Peyer's patch (tissue), 4 donors: ENCODE data around the gene HLX. TPM values are rescaled to one million over a fixed set of nuclear protein-coding genes. Genes with fewer than 3 reads are reported as not detected.

Experiments used
- DNase-seq, 3 donors: peaks; one replicate each; pipeline ENCODE4 v3.0.0-alpha.2; 2017 to 2019
- H3K27ac ChIP-seq, 4 donors: fragments of 200-600 bp; sonication (generic); one replicate each; pipeline ENCODE4 v1.5.1; 2016 to 2019
- H3K27me3 ChIP-seq, 2 donors: fragments of 200-600 bp; sonication (generic); one replicate each; pipeline ENCODE4 v1.5.1; 2019
- H3K36me3 ChIP-seq, 3 donors: fragments of 200-600 bp; sonication (generic); one replicate each; pipeline ENCODE4 v1.5.1; 2016 to 2019
- H3K4me1 ChIP-seq, 4 donors: fragments of 200-600 bp; sonication (generic); one replicate each; pipeline ENCODE4 v1.5.1; 2016 to 2019
- H3K4me3 ChIP-seq, 4 donors: fragments of 200-600 bp; sonication (generic); 1 replicate in 3 of 4; 2 replicates in 1 of 4; pipeline ENCODE4 v1.5.1; 2016 to 2019; ENCODE audit warnings: mild to moderate bottlenecking in 1 of 4
- H3K9me3 ChIP-seq, 4 donors: fragments of 200-600 bp; sonication (generic); one replicate each; pipeline ENCODE4 v1.5.1; 2016 to 2019; ENCODE audit warnings: mild to moderate bottlenecking in 1 of 4
- POLR2A ChIP-seq, 2 donors: fragments of 450-650 bp; IDR thresholded peaks; one replicate each; pipeline ENCODE4 v1.5.1; 2017; ENCODE audit warnings: antibody characterized with exemption in 2 of 2, mild to moderate bottlenecking in 2 of 2, moderate library complexity in 2 of 2
- total RNA-seq, 4 donors: library from RNA; depleted of rRNA; stranded (reverse); fragments of >200 nt; gene quantifications; one replicate each; pipeline ENCODE4 v1.1.0, GENCODE V29; 2016
- TF ChIP-seq, protein P1 (sequence below), 6 experiments: fragments of 450-650 bp in 4 of 6; fragments of 200-600 bp in 2 of 6; sonication (generic) in 1 of 6; IDR thresholded peaks; one replicate each; pipeline ENCODE4 v1.5.1; 2017 to 2019; ENCODE audit warnings: antibody characterized with exemption in 6 of 6, mild to moderate bottlenecking in 3 of 6, moderate library complexity in 1 of 6

The HLX gene
- total RNA-seq, 4 donors from 2014 or later, result 4.0 to 18.2 (median 8.4) TPM

DNA sequence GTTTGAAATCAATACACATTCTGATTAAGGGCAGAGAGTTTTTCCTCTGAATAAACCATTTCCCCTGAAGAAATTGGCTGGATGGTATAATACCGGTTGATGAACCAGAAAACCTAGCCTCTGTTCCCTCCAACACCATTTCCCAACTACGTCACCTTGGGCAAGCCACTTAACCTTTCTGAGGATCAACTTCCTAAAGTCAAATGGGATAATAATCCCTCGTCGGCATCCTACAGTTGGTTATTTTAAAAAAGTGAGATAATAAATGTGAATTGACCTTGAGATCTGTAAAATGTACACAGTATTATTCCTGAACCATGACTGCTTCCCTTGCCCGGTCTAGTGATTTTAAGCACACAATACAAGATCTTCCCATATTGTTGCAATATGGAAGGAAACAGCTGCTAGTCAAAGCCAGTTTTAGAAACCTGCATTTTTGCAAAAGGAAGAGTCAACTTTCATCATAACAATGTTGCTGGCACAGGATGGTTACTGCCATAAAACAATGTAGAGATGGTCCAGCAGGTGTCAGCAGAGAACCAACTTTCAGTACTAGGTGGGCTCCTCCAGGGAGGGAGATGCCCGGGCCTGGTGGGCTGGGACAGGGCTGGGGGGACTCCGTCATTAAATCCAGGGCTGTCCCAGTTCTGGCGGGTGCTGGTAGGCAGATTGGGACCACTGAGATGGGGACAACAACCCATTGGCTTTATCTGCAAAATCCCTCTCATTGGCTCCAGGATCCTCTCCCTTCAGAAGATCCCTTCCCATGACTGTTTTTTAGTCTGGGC, 5.2 kb upstream of the HLX start:
- H3K27me3 ChIP-seq, result no peaks in the 10 kb centered on the region
- H3K4me1 ChIP-seq, result peaks cover 0 to 8% (median 2%) of the 10 kb centered on the region in 4 donors
- TF ChIP-seq, protein P1, sequence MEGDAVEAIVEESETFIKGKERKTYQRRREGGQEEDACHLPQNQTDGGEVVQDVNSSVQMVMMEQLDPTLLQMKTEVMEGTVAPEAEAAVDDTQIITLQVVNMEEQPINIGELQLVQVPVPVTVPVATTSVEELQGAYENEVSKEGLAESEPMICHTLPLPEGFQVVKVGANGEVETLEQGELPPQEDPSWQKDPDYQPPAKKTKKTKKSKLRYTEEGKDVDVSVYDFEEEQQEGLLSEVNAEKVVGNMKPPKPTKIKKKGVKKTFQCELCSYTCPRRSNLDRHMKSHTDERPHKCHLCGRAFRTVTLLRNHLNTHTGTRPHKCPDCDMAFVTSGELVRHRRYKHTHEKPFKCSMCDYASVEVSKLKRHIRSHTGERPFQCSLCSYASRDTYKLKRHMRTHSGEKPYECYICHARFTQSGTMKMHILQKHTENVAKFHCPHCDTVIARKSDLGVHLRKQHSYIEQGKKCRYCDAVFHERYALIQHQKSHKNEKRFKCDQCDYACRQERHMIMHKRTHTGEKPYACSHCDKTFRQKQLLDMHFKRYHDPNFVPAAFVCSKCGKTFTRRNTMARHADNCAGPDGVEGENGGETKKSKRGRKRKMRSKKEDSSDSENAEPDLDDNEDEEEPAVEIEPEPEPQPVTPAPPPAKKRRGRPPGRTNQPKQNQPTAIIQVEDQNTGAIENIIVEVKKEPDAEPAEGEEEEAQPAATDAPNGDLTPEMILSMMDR (IDR thresholded peaks at IDR 0.05), result peak; percentile 47 to 61 (median 56)
- no peak for TF ChIP-seq POLR2A (IDR thresholded peaks at IDR 0.05)
- H3K4me3 ChIP-seq, result no peak overlapping the region
- no peak overlapping the region for H3K27ac ChIP-seq
- H3K36me3 ChIP-seq, result no peaks in the 10 kb centered on the region
- DNase-seq, result peak in 2 of 3 donors; percentile 58 to 71
- H3K9me3 ChIP-seq, result no peaks in the 10 kb centered on the region

DNA sequence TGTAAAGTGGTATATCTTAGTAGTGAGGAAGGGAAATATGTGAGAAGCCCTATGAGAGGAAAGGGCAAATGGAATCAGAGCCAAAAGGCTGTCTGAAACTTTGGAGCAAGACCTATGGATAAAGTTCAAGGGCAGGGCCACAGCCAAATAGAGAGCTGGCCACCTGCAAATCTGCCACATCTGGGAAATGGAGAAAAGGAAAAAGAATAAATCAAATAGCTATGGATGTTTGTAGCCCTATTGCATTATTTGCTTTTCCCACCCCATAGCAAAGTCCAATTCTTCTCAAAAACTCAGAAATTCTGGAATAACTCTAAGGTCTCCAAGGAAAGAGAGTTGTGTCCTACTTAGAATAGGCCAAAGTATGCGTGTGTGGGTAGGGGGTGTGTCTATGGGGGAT, 4.0 kb upstream of the HLX start:
- TF ChIP-seq, protein P1 (IDR thresholded peaks at IDR 0.05), result no peak
- no peak for TF ChIP-seq POLR2A (IDR thresholded peaks at IDR 0.05)
- Histone ChIP-seq H3K27me3 (no peaks in the 10 kb centered on the region), H3K4me1 (peaks cover 0 to 8% (median 2%) of the 10 kb centered on the region in 4 donors), H3K9me3 (no peaks in the 10 kb centered on the region), H3K36me3 (no peaks in the 10 kb centered on the region), H3K27ac (peak overlapping the region in 1 of 4 donors; percentile 96), H3K4me3 (no peak overlapping the region)
- DNase-seq, result no peak

DNA sequence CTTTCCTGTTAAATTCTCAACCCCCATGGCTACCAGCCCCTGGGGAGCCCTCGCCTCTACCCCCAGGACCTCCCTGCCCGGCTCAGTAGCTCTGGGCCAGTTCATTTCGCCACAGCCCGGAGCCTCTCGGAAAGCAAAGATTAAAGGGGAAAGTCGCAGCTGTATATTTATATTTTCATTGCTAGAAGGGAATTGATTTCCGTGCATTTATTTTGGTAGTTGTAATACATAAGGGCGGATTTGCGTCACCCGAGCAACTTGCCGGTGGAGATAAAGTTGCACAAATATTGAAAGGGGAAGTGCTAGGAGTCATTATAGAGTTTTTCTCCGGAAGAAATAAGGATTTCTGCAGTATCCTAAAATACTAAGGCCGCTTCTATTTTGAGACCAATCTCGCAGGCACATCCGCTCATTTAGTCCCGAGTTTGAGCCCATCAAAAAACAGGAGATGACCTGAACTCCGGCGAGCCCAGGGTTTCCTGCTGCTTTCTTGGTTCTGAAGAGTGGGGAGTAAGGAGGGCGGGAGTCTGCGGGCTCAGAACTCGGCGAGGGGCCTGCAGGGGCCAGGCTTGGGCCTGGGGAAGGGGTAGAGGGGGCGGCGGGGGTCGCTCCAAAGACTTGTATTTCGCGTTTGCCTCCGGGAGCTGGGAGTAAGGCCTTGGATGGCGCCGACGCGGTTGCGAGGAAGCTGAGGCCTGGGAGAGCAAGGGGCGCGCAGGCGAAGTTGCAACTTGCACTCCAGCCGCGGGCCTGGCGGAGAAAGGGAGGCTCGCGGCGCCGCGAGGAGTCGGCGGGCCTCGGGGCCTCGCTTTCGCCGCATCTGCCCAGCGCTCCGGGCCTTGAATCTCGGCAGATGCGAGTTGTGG, 2.5 kb upstream of the HLX start:
- TF ChIP-seq, protein P1 (IDR thresholded peaks at IDR 0.05), result no peak
- TF ChIP-seq POLR2A (IDR thresholded peaks at IDR 0.05), result no peak
- H3K4me1 ChIP-seq, result peaks cover 0 to 8% (median 2%) of the 10 kb centered on the region in 4 donors
- no peaks in the 10 kb centered on the region for H3K9me3 ChIP-seq
- H3K36me3 ChIP-seq, result no peaks in the 10 kb centered on the region
- peak in 1 of 3 donors; percentile 46 for DNase-seq
- H3K27ac ChIP-seq, result peak overlapping the region; percentile 77 to 96 (median 84)
- peak overlapping the region; percentile 25 to 76 (median 36) for H3K4me3 ChIP-seq
- H3K27me3 ChIP-seq, result no peaks in the 10 kb centered on the region

DNA sequence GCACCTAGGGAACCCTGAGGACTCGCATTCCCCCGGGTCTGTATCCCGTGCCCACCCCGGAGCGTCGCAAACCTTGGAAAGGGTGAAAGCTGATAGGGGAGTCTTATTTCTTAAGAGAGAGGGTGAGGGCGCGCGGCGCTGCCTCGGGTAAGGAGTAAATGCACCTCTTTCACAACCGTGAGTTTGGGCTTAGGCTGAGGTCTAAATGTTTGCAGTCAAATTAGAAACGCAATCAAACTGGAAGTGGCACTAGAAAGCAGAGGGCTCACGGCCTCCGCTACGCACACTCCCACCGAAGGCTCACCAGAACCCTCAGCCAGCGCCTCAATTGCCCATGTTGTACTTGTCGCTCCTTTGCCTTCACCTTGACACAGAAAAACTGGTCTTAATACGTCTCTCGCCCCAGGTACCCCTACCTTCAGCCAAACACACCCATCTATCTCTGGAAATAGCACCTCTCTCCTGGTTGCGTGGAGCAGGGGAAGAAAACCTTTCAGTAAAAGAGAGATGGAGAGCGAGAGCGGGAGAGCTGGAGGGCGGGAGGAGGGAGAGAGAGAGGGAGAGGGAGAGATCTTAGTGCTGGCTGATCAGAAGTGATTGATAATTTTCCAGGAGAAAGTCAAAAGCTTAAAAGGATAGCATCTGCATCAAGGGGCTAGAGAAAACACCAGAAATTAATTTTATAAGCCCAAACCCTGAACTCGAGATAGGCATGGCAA, 1.7 kb upstream of the HLX start:
- Histone ChIP-seq H3K27ac (peak overlapping the region; percentile 77 to 96 (median 84)), H3K36me3 (no peaks in the 10 kb centered on the region), H3K4me1 (peaks cover 0 to 8% (median 2%) of the 10 kb centered on the region in 4 donors), H3K27me3 (no peaks in the 10 kb centered on the region), H3K4me3 (peak overlapping the region; percentile 25 to 76 (median 36)), H3K9me3 (no peaks in the 10 kb centered on the region)
- DNase-seq, result no peak
- TF ChIP-seq, protein P1 (IDR thresholded peaks at IDR 0.05), result no peak
- no peak for TF ChIP-seq POLR2A (IDR thresholded peaks at IDR 0.05)
